ENCODE measurements around the gene PER1. TPM values are rescaled to one million over a fixed set of nuclear protein-coding genes. Genes with fewer than 3 reads are reported as not detected.
"Not testable (repeated sequence)": the region's sequence is repeated elsewhere in the genome, so short reads cannot be mapped to it uniquely, and the experiment has no call there.

The PER1 gene
- total RNA-seq, 2 experiments from 2014 or later: 15.4 to 48.0 TPM

DNA sequence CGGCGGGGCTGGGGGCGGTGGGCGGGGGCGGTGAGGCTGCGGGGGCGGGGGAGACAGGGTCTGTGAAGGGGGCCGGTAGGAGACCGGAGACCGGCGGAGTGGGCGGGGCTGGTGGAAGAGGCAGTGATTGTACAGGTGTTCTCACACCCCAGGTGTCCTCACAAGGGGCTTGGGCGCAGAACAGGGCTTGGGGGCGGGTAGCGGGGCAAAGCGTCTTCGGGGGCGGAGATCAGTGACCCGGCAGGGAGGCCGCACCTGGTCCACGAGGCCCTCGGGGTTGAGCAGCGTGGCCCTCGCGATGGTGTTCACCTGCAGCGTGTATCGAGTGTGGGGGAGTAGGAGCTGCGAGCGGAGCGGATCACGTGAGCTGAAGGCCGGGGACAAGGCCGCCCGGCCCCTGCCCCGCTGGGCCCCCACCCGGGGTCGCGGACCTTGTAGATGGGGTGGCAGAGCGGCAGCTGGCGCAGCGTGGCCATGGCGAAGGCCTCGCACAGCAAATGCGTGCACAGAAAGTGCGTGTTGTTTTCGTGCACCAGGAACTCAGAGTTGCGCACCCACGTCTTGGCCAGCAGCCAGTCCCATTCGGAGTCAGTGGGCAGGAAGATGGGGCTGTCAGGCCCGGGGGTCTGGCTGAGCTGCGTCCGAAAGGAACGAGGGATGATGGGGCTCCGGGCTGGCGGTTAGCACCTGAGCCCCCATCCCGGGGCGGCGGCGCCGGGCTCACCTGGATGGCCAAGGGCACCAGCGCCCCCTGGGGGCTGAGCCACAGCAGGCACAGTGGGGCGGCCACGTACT lies 42.3 kb downstream of the PER1 start:
- ChIA-PET CTCF (ENCODE audit: unreplicated experiment) (interaction anchor here (1.1 to 2.4 kb wide), 4 partner anchors 9 to 36 kb away, joined by 3 to 7 read pairs (median 6); no protein-coding TSS in a partner anchor), POLR2A (interaction anchor here (1.4 kb wide), 1 partner anchor 19 kb away, joined by 6 read pairs; no protein-coding TSS in a partner anchor)
- Histone ChIP-seq H3K4me2 (ENCODE audit: low read length) (peak overlapping the region; percentile 86), H3K79me2 (ENCODE audit: insufficient read depth, low read depth, low read length) (no peaks in the 10 kb centered on the region), H3K4me3 (ENCODE audit: low read depth, low read length, poor library complexity, severe bottlenecking) (peak overlapping the region; percentile 63), H2AFZ (ENCODE audit: low read length) (peak overlapping the region; percentile 79; the same call in 1 of the 2 replicates), H3K9me2 (ENCODE audit: insufficient read depth, low read length) (no peaks in the 10 kb centered on the region), H3K4me1 (ENCODE audit: insufficient read depth, low read length, poor library complexity, severe bottlenecking) (peaks cover 12% of the 10 kb centered on the region), H3K36me3 (ENCODE audit: insufficient read depth, low read length) (no peaks in the 10 kb centered on the region), H3K27ac (ENCODE audit: low read depth, low read length, poor library complexity, severe bottlenecking) (no peak overlapping the region), H4K20me1 (ENCODE audit: insufficient read depth, low read length) (no peaks in the 10 kb centered on the region), H3K9me3 (ENCODE audit: low read length) (no peaks in the 10 kb centered on the region)
- peak; percentile 85 for DNase-seq (ENCODE audit: low spot score)
- intact Hi-C loops (cut with micrococcal nuclease; ENCODE audit: unreplicated experiment): loop anchor here (1.0 to 2.0 kb wide), 3 partner anchors 15 to 50 kb away; no protein-coding TSS in a partner anchor
- no peak for TF ChIP-seq EZH2phosphoT487 (IDR thresholded peaks at IDR 0.05; ENCODE audit: borderline replicate concordance, low read depth, low read length)
- TF ChIP-seq, protein P1, sequence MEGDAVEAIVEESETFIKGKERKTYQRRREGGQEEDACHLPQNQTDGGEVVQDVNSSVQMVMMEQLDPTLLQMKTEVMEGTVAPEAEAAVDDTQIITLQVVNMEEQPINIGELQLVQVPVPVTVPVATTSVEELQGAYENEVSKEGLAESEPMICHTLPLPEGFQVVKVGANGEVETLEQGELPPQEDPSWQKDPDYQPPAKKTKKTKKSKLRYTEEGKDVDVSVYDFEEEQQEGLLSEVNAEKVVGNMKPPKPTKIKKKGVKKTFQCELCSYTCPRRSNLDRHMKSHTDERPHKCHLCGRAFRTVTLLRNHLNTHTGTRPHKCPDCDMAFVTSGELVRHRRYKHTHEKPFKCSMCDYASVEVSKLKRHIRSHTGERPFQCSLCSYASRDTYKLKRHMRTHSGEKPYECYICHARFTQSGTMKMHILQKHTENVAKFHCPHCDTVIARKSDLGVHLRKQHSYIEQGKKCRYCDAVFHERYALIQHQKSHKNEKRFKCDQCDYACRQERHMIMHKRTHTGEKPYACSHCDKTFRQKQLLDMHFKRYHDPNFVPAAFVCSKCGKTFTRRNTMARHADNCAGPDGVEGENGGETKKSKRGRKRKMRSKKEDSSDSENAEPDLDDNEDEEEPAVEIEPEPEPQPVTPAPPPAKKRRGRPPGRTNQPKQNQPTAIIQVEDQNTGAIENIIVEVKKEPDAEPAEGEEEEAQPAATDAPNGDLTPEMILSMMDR (conservative IDR thresholded peaks at IDR 0.05; ENCODE audit: low read length): peak; percentile 88
- BruUV-seq (replicated peaks): no TSS peak

DNA sequence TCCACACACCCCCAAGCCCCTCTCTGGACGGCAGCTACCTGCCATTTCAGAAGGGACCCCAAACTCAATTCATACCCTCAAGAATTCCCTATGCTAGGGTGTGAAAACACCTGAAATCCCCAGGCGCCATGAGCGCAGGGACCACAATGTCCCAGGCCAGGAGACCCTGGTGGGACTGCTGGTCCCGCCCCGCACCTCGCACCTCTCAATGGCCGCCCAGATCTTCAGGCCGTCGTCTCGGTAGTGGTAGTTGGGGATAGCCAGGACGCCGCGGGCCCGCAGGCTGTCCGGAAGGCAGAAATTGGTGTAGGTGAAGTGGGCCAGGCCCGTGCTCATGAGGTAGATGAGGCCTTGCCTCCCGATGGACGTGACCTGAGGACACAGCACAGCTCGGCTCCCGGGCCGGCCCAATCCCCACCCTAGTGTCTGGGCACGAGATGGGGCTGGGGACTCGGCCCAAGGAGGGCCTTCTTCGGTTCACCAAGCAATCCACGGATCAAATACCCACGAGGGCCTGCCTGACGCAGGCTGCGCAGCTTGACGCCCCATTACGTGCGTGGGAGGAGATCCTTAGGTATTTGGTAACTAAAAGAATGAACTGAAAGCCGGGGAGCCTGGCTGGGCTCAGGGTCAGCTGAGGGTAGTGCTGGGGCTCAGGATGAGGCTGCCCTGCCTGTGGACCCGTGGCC lies 43.1 kb downstream of the PER1 start:
- Histone ChIP-seq H3K27ac (ENCODE audit: low read depth, low read length, poor library complexity, severe bottlenecking) (no peak overlapping the region), H3K36me3 (ENCODE audit: insufficient read depth, low read length) (no peaks in the 10 kb centered on the region), H3K4me3 (ENCODE audit: low read depth, low read length, poor library complexity, severe bottlenecking) (no peak overlapping the region), H3K9me3 (ENCODE audit: low read length) (no peaks in the 10 kb centered on the region), H2AFZ (ENCODE audit: low read length) (no peak overlapping the region), H3K9me2 (ENCODE audit: insufficient read depth, low read length) (no peaks in the 10 kb centered on the region), H3K4me2 (ENCODE audit: low read length) (no peak overlapping the region), H3K79me2 (ENCODE audit: insufficient read depth, low read depth, low read length) (no peaks in the 10 kb centered on the region), H3K4me1 (ENCODE audit: insufficient read depth, low read length, poor library complexity, severe bottlenecking) (peaks cover 12% of the 10 kb centered on the region), H4K20me1 (ENCODE audit: insufficient read depth, low read length) (no peaks in the 10 kb centered on the region)
- TF ChIP-seq, protein P1 (conservative IDR thresholded peaks at IDR 0.05; ENCODE audit: low read length): no peak
- no peak for TF ChIP-seq EZH2phosphoT487 (IDR thresholded peaks at IDR 0.05; ENCODE audit: borderline replicate concordance, low read depth, low read length)
- BruUV-seq (replicated peaks): no TSS peak
- DNase-seq (ENCODE audit: low spot score): no peak
- intact Hi-C loops (cut with micrococcal nuclease; ENCODE audit: unreplicated experiment): no loop called here
- ChIA-PET CTCF (ENCODE audit: unreplicated experiment) (interaction anchor here (1.1 to 2.4 kb wide), 2 partner anchors 29 to 35 kb away, joined by 3 to 7 read pairs; no protein-coding TSS in a partner anchor), POLR2A (no interaction called here)

DNA sequence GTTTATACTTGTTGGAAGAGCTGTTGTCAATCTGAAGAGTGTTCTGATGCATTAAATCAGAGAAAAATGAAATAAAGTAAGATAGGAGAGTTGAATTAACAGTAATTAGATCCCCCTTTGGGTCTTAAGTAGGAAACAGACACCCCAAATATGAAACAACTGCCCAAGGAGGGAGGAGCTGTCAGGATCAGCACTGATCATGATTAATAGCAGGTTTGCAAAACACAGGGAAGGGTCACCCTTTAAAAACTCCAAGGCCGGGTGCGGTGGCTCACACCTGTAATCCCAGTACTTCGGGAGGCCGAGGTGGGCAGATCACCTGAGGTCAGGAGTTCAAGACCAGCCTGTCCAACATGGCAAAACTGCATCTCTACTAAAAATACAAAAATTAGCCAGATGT lies 45.2 kb downstream of the PER1 start:
- H3K4me3 ChIP-seq (ENCODE audit: low read depth, low read length, poor library complexity, severe bottlenecking); H3K9me2 ChIP-seq (ENCODE audit: insufficient read depth, low read length); H3K36me3 ChIP-seq (ENCODE audit: insufficient read depth, low read length); DNase-seq (ENCODE audit: low spot score); BruUV-seq (replicated peaks); H3K27ac ChIP-seq (ENCODE audit: low read depth, low read length, poor library complexity, severe bottlenecking); H3K9me3 ChIP-seq (ENCODE audit: low read length); intact Hi-C loops (cut with micrococcal nuclease; ENCODE audit: unreplicated experiment); CTCF ChIA-PET (ENCODE audit: unreplicated experiment); H4K20me1 ChIP-seq (ENCODE audit: insufficient read depth, low read length); H3K79me2 ChIP-seq (ENCODE audit: insufficient read depth, low read depth, low read length); H3K4me2 ChIP-seq (ENCODE audit: low read length): not testable (repeated sequence)
- POLR2A ChIA-PET: interaction anchor here (1.0 kb wide), 1 partner anchor 51 kb away, joined by 3 read pairs; no protein-coding TSS in a partner anchor
- Histone ChIP-seq H2AFZ (ENCODE audit: low read length) (peak overlapping the region; percentile 45; the same call in 1 of the 2 replicates), H3K4me1 (ENCODE audit: insufficient read depth, low read length, poor library complexity, severe bottlenecking) (peaks cover 12% of the 10 kb centered on the region)
